Stimulated activated CD8-positive, alpha-beta memory T cell treated with anti-CD3 and anti-CD28 coated beads, Interleukin-7, amount 100 ng/mL, for 4 hours (primary cell): ENCODE measurements around the gene PIK3R3.
"Not testable (repeated sequence)": the region's sequence is repeated elsewhere in the genome, so short reads cannot be mapped to it uniquely, and the experiment has no call there.

ENCODE experiments used
- DNase-seq, 2 donors: peaks; one replicate each; pipeline ENCODE4 v3.0.0-alpha.2; 2020; ENCODE audit warnings: low read depth in 2 of 2

Gene PIK3R3

DNA sequence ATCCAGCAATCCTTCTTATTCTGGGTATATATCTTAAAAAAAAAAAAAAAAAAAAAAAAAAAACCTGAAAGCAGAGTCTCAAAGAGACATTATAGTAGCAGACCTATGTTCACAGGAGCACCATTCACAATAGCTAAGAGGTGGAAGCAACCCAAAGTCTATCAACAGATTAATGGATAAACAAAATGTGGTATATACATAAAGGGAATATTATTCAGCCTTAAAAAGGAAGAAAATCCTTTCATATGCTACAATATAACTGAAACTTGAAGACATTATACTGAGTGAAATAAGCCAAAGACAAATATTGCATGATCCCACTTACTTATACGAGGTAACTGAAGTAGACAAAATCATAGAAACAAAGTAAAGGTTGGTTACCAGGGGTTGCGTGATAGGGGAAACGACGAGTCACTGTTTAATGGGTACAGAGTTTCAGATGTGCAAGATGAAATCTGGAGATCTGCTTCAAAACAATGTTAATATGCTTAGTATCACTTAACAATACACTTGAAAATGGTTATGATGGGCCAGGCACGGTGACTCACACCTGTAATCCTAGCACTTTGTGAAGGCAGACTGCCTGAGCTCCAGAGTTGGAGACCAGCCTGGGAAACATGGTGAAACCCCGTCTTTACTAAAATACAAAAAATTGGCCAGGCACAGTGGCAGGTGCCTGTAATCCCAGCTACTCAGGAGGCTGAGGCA is 29.5 kb downstream of the PIK3R3 start:
- no peak for DNase-seq

GRCh38 chr1:46099215-46099614 is 33.2 kb downstream of the PIK3R3 start:
- DNase-seq: no peak

- no peak for DNase-seq
Observed at GRCh38 chr1:46098027-46098712, 34.3 kb downstream of the PIK3R3 start.

DNA sequence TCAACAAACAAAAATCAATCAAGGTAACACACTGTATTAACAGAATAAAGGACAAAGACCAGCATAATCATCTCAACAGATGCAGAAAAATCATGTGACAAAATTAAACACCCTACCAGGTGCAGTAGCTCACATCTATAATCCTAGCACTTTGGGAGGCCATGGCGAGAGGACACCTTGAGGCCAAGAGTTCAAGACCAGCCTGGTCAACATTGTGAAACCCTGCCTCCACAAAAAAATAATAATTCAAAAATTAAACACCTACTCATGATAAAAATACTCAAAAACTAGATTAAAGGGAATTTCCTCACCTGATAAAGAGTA is 35.3 kb downstream of the PIK3R3 start:
- no peak for DNase-seq

DNA sequence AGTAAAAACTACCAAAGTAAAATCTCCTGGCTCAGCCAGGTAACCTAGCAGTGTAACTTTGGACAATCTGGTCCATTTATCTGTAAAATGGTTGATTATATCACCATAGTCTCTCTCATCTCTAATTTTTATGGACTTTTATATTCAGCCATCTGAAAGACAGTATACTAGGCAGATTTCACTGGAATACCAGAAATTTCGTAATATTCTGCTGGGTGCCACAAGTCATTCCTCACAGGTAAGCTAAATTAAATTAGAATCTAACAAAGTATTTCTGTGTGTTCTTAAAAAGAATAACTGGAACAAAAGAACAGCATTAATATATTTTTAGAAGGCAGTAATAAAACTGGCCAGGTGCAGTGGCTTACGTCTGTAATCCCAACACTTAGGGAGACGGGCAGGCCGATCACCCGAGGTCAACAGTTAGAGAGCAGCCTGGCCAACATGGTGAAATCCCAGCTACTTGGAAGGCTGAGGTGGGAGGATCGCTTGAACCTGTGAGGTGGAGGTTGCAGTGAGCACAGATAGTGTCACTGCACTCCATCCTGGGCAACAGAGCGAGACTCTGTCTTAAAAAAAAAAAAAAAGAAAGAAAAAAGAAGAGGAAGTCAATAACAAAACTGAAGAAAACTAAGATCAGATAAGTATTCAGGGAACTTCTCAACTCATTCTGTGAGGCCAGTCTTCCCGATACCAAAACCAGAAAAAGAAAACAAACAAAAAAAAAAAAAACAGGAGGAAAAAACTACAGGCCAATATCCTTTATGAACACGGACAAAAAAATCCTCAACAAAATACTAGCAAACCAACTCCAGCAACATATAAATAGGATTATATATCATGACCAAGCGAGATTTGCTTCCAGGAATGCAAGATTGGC is 35.9 kb downstream of the PIK3R3 start:
- DNase-seq: no peak

DNA sequence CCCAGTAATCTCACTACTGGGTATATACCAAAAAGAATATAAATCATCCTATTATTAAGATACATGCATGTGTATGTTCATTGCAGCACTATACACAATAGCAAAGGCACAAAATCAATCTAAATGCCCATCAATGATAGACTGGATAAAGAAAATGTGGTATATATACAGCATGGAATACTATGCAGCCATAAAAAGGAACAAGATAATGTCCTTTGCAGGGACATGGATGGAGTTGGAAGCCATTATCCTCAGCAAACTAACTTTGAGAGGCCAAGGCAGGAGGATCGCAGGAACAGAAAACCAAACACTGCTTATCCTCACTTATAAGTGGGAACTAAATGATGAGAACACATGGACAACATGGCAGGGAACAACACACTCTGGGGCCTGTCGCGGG is 37.3 kb downstream of the PIK3R3 start:
- not testable (repeated sequence) for DNase-seq

GRCh38 chr1:46094471-46095005 is 37.9 kb downstream of the PIK3R3 start:
- no peak for DNase-seq

- DNase-seq: not testable (repeated sequence)
Observed at GRCh38 chr1:46093832-46094231, 38.6 kb downstream of the PIK3R3 start.

DNA sequence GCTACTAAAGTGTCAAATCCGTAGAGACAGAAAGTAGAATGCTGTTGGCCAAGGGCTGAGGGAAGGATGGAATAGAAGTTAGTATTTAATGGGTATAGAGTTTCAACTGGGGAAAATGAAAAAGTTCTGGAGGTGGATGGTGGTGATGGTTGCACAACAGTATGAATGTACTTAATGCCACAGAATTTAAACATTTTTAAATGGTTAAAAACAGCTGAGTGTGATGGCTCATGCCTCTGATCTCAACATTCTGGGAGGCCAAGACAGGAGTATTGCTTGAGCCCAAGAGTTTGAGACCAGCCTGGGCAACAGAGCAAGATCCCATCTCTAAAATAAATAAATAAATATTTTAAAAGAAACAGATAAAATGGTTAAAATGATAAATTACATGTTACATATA is 44.5 kb downstream of the PIK3R3 start:
- no peak for DNase-seq

DNA sequence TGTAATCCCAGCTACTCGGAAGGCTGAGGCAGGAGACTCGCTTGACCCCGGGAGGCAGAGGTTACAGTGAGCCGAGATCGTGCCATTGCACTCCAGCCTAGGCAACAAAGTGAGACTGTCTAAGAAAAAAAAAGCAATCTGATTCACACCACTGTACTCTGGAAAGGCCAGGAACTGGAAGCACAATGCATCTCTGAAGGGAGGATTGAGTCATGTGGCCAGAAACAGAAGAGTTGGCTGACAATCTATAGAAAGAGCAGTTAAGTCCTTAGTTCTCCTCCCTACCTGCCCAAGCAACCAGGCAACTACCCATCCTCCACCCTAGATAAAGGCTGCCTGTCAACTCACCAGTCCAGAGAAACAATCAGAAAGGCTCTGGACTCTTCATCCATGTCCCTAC is 45.9 kb downstream of the PIK3R3 start:
- no peak for DNase-seq

DNA sequence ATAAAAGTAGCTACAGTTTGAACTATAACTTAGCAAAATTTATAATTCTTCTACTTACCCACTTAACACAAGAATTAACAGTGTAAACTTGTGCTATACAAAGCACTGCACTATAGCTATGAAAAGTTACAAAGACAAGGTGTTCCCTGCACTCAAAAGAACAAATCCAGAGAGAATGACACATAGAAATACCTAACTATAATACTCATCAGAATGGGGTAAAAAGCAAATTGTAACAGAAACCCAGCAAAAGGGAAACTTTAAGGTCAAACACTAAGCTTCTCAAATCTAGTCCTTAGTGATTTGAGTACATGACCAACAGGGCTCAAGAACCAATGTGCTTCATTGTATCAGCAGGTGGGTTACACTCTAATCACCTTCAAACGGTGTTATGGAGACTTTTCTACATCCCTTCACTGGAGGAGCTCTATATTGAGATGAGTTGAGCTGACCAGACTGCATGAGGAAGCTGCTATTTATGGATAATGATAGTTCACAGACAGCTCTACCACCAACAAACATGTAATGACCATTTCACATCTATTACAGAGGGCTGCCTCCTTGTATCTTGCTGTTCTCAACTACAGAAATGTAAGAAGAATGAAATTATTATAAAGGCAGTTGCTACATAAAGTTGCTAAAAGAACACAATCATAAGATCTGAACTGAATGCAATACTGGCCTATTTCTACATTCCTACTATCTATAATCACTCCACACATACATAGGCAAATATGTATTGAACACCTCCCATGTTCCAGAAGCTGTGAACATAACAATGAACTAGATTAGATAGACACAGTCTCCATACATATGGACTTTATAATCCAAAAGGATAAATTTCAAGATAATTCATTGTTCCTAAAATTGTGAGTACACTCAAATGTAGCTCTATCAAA is 47.6 kb downstream of the PIK3R3 start:
- no peak for DNase-seq

- no peak for DNase-seq
Observed at GRCh38 chr1:46083579-46083978, 48.9 kb downstream of the PIK3R3 start.

DNA sequence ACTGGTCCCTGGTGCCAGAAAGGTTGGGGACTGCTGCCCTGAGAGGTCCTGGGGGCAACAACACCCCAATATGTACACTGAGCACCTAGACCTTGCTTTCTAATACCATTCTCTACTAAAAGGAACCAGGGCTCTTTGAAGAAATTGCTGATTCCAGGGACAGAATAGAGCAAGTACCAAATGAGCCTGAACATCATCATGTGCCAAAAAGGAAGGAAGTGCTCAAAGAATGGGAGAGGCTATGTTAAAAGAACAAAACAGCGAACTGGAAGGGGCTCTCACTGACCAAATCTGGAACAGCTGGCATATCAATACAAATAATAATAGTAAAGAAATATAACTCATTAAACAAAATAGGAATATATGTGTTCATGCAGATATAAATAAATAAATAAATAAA is 50.8 kb downstream of the PIK3R3 start:
- DNase-seq: no peak

DNA sequence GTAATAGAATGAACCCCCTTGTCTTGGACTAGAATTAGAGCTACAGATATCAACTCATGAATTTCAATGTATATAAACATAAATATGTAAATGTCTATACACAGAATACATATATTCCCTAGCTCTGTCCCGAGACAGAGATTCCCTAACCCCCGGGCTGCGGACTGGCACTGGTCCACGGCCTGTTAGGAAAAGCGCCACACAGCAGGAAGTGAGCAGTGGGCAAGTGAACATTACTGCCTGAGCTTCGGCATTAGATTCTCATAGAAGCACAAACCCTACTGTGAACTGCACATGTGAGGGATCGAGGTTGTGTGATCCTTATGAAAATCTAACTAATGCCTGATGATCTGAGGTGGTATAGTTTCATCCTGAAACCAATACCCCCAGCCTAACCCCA is 51.2 kb downstream of the PIK3R3 start:
- no peak for DNase-seq

DNA sequence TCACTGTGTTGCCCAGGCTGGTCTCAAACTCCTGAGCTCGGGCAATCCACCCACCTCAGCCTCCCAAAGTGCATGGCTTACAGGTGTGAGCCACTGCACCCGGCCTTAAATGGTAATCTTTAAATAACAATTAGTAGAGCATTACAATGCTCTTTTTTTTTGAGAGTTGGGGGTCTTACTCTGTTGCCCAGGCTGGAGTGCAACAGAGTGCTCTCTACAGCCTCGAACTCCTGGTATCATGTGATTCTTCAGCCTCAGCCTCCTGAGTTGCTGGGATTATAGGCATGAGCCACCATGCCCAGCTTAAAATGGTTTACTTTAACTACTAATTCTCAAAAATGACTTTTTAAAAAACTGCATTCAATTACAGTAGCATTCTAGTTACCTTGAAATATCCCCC is 52.2 kb downstream of the PIK3R3 start:
- DNase-seq: no peak

- no peak for DNase-seq
Observed at GRCh38 chr1:46077644-46078043, 54.8 kb downstream of the PIK3R3 start.

GRCh38 chr1:46076343-46076742 is 56.1 kb downstream of the PIK3R3 start:
- no peak for DNase-seq

DNA sequence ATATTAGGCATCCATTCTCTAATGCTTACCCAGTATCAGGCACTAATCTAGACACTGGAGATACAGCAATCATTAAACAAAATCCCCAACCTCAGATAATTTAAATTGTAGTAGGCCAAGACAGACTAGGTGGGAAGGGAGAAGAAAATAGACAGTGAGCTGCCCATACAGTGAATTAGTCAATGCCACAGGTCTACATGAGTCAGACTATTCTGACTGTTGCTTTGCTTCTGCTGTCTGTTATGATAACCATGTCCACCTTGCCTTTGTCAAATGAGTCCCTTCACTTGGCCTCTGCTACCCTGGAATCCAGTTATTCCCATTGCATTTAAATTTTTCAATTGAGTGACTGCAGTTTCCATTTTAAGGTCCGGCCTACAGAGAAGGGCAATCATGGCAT is 59.5 kb downstream of the PIK3R3 start:
- no peak for DNase-seq

- no peak for DNase-seq
Observed at GRCh38 chr1:46070164-46070814, 62.1 kb downstream of the PIK3R3 start.

DNA sequence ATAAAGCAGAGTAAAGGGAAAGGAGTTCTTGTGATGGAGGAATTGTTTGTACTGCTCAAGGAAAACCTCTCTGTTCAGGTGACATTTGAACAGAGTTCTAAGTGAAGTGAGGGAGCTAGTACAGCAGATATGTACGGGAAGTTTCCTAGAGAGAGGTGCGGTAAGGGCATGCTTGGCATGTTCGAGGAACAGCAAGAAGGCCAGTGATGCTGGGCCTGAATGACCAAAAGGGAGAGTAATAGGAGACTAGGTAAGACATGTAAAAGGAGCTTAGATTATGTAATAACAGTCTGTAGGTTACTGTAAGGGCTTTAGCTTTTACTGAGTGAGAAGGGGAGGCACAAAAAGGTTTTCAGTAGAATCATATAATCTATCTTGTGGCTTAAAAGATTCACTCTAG is 63.9 kb downstream of the PIK3R3 start:
- no peak for DNase-seq

DNA sequence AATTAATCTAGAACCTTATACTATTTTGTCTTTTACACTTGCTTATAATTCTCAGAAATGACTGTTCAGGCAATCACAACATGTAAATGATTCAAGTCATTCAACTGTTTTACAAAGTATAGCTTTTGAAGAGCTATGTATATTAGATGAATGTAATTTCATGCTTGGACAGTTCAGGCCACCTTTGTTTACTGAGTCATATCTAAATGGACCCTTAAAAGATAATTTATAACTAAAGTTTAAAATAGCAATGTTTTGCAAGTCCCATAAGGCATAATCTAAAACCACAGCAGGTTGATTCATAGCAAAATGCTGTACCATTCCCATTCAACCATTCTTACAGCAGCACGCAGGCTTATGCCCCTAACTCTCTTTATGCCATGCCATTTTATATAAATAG is 64.8 kb downstream of the PIK3R3 start:
- DNase-seq: no peak
